Aorta (tissue), 5 donors: Measurements from ENCODE around the gene MICU1. TPM values are rescaled to one million over a fixed set of nuclear protein-coding genes. Genes with fewer than 3 reads are reported as not detected.
"Not testable (repeated sequence)": the region's sequence is repeated elsewhere in the genome, so short reads cannot be mapped to it uniquely, and the experiment has no call there.

ENCODE experiments used
- ATAC-seq: fragments of 200-7000 bp; cut with Tn5 transposase; one replicate; pipeline ENCODE4 v1.9.1; 2022; ENCODE audit warnings: moderate library complexity; ENCODE audit not compliant: low FRiP score
- DNase-seq, 2 donors: peaks; one replicate each; pipeline ENCODE4 v3.0.0-alpha.2; 2020
- H3K27ac ChIP-seq, 2 donors: one replicate each; pipeline ENCODE4 v1.5.1; 2013; ENCODE audit warnings: low read length in 2 of 2, mild to moderate bottlenecking in 2 of 2, moderate library complexity in 2 of 2, control low read depth in 1 of 2, inconsistent platforms in 1 of 2, low read depth in 1 of 2
- H3K27me3 ChIP-seq, 2 donors: one replicate each; pipeline ENCODE4 v1.6.1; 2013; ENCODE audit warnings: control low read depth in 1 of 2, low read length in 1 of 2, mild to moderate bottlenecking in 1 of 2, moderate library complexity in 1 of 2; ENCODE audit not compliant: insufficient read depth in 2 of 2, control insufficient read depth in 1 of 2
- H3K36me3 ChIP-seq, 2 donors: one replicate each; pipeline ENCODE4 v1.6.1; 2013; ENCODE audit warnings: control low read depth in 1 of 2, low read length in 1 of 2, mild to moderate bottlenecking in 1 of 2; ENCODE audit not compliant: insufficient read depth in 2 of 2, control insufficient read depth in 1 of 2
- H3K4me1 ChIP-seq, 2 donors: one replicate each; pipeline ENCODE4 v1.6.1; 2013; ENCODE audit warnings: low read length in 2 of 2, control low read depth in 1 of 2, mild to moderate bottlenecking in 1 of 2, moderate library complexity in 1 of 2; ENCODE audit not compliant: insufficient read depth in 2 of 2, control insufficient read depth in 1 of 2
- H3K4me3 ChIP-seq, 2 donors: one replicate each; pipeline ENCODE4 v1.5.1; 2013; ENCODE audit warnings: low read length in 2 of 2, control low read depth in 1 of 2, mild to moderate bottlenecking in 1 of 2
- H3K9me3 ChIP-seq: one replicate; pipeline ENCODE4 v1.6.1; 2013; ENCODE audit warnings: mild to moderate bottlenecking, low read length; ENCODE audit not compliant: control insufficient read depth
- WGBS, 2 donors: extraction: QIAGEN DNeasy Blood & Tissue Kit; methylation state at CpG; one replicate each; pipeline ENCODE4 v1.1.7; 2013; 5-methylcytosine and 5-hydroxymethylcytosine counted together
- intact Hi-C, 2 donors: fragments of 100-400 bp; cut with DNase I; formaldehyde crosslinking; loops; one replicate each; pipeline versions ENCODE4 v1.14.2 to v1.15.0; 2022
- polyA plus RNA-seq, 2 donors: library from polyadenylated mRNA; stranded (reverse); fragments of 200-250 nt; gene quantifications; one replicate each; pipeline ENCODE4 v1.2.3, GENCODE V29; 2013
- total RNA-seq, 2 donors: library from RNA; stranded (reverse); fragmentation: NEBNext Ultra II Directional; extraction: Animal tissue kit (Norgen Biotek cat#: 25700); gene quantifications; one replicate each; pipeline ENCODE4 v1.2.1, GENCODE V29; 2021
- donor health status: healthy with polysubstance abuse.
- donor health status: Bipolar disorder and iron deficiency.
- donor health status: DM: no; HTN: no; CAD: no.
- donor health status: DM: no; HTN: no; CAD: no.
- donor health status: DM: yes; HTN: yes; CAD: no.

MICU1 gene
- total and polyA plus RNA-seq, 4 donors: 23.7 to 40.7 (median 37.5) TPM

DNA sequence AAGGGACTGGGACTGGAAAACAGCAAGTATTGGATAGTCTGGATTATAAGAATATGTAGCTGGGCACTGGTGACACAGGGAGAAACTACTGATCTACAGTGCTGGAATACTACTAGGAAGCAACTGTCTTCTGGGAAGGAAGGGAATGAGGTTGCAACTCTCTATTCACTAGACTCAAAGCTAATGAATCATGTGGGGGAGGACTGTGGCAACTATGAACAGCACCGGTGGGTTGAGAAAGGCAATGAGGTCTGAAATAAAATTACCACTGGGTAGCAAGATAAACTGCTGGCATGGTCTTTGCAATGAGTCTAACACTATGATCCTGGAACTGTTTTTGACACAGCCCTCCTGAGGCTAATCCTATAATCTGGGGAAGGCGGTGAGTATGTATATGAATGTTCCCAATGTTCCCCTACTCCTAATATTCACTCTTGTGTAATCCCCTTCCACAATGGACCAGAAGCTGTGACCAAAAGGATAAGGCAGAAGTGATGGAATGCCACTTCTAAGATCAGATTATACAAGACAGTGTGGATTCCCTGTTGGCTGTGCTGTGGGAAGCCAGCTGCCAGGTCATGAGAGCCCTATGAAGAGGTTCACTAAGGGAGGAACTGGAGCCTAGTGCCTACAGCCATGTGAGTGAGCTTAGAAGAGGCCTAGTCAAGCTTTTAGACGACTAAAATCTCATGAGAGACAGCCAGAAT is 169.8 kb downstream of the MICU1 start:
- H3K4me1 ChIP-seq: no peaks in the 10 kb centered on the region
- intact Hi-C loops: no loop called here
- no peak overlapping the region for H3K27ac ChIP-seq
- no peak overlapping the region for H3K4me3 ChIP-seq
- ATAC-seq: no peak
- no peaks in the 10 kb centered on the region for H3K9me3 ChIP-seq
- WGBS, 2 donors: 60 to 63% methylated on average over 3 of the region's 3 CpGs
- no peak for DNase-seq
- H3K36me3 ChIP-seq: no peaks in the 10 kb centered on the region
- no peaks in the 10 kb centered on the region for H3K27me3 ChIP-seq

DNA sequence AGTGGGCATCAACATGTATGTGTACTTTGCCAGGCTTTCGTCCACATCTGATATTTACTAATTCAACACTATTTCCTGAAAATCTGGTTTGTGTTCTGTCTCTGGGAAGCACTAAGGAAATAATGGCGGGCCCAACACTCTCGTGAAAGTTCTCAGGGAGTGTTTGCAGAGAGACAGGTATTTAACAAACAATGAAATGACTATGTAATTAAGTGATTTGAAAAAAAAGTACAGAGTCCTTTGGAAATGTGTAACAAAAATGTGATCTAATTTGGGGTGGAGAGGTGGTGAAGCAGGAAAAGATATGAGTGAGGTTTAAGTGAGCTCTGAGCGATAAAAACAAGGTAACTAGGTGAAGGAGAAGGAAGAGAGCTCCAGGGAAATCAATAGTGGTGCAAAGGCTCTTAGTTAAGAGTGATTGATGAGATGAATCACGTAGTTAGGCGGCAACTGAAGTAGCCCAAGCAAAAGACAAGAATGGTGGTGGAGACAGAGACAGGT is 175.9 kb downstream of the MICU1 start:
- ATAC-seq (no peak), DNase-seq (no peak)
- intact Hi-C loops: no loop called here
- no peak overlapping the region for H3K27ac ChIP-seq
- H3K4me3 ChIP-seq: no peak overlapping the region
- no peaks in the 10 kb centered on the region for H3K36me3 ChIP-seq
- H3K4me1 ChIP-seq: no peaks in the 10 kb centered on the region
- 88 to 90% methylated on average over 6 of the region's 6 CpGs for WGBS, 2 donors
- H3K9me3 ChIP-seq: no peaks in the 10 kb centered on the region
- H3K27me3 ChIP-seq: no peaks in the 10 kb centered on the region

DNA sequence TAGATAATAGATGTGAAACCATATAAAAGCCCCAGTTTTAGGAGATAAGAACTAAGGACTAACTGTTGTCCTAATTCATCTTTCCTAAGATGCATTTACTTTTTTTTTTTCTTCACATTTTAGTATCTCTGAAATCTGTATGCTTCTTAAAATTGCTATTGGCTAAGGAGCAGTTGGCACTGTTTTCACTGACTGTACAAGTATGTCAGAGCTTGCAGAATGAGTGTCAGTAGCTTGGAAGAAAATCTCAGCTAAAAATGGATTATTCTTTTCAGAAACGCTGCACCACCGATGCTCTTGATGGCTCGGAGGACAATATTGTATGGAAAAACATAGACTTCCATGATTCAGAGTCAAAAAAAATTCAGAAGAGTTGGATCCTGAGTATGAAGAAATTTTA is 180.0 kb downstream of the MICU1 start:
- H3K9me3 ChIP-seq: no peaks in the 10 kb centered on the region
- 7 to 16% methylated on average over 3 of the region's 3 CpGs for WGBS, 2 donors
- intact Hi-C loops: no loop called here
- H3K36me3 ChIP-seq: no peaks in the 10 kb centered on the region
- ATAC-seq: no peak
- H3K27ac ChIP-seq: no peak overlapping the region
- H3K27me3 ChIP-seq: no peaks in the 10 kb centered on the region
- H3K4me3 ChIP-seq: no peak overlapping the region
- no peak for DNase-seq
- no peaks in the 10 kb centered on the region for H3K4me1 ChIP-seq

DNA sequence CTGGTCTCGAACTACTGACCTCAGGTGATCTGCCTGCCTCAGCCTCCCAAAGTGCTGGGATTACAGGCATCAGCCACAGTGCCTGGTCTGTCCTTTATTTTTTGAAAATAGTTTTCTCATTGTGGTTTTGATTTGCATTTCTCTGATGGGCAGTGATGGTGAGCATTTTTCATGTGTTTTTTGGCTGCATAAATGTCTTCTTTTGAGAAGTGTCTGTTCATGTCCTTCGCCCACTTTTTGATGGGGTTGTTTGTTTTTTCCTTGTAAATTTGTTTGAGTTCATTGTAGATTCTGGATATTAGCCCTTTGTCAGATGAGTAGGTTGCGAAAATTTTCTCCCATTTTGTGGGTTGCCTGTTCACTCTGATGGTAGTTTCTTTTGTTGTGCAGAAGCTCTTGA is 182.9 kb downstream of the MICU1 start:
- H3K9me3 ChIP-seq, H3K4me3 ChIP-seq, H3K27ac ChIP-seq, DNase-seq, ATAC-seq, intact Hi-C loops, H3K27me3 ChIP-seq, H3K36me3 ChIP-seq, H3K4me1 ChIP-seq: not testable (repeated sequence)
- 98 to 99% methylated on average over 2 of the region's 3 CpGs for WGBS, 2 donors

DNA sequence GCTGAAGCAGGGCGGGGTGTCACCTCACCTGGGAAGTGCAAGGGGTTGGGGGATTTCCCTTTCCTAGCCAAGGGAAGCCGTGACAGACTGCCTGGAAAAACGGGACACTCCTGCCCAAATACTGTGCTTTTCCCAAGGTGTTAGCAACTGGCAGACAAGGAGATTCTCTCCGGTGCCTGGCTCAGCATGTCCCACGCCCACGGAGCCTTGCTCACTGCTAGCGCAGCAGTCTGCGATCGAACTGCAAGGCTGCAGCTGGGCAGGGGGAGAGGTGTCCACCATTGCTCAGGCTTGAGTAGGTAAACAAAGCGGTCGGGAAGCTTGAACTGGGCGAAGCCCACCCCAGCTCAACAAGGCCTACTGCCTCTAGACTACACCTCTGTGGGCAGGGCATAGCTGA is 190.3 kb downstream of the MICU1 start:
- no peak for DNase-seq
- no peaks in the 10 kb centered on the region for H3K4me1 ChIP-seq
- H3K9me3 ChIP-seq: no peaks in the 10 kb centered on the region
- H3K27ac ChIP-seq: no peak overlapping the region
- ATAC-seq: no peak
- WGBS, 2 donors: 92 to 95% methylated on average over 12 of the region's 12 CpGs
- H3K27me3 ChIP-seq: no peaks in the 10 kb centered on the region
- intact Hi-C loops: no loop called here
- H3K36me3 ChIP-seq: no peaks in the 10 kb centered on the region
- no peak overlapping the region for H3K4me3 ChIP-seq

DNA sequence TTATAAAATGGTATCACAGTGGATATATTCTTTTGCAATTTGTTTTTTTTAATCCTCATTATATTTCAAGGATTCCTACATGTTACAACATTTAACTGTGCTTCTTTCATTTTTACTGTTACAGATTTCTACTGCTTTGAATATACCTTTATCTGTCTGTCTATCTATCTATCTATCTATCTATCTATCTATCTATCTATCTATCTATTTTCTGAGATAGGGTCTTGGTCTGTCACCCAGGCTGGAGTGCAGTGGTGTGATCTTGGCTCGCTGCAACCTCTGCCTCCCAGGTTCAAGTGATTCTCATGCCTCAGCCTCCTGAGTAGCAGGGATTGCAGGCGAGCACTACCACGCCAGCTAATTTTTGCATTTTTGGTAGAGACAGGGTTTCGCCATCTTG is 194.9 kb downstream of the MICU1 start:
- H3K27ac ChIP-seq, H3K36me3 ChIP-seq, H3K4me1 ChIP-seq, DNase-seq, H3K27me3 ChIP-seq, ATAC-seq, H3K9me3 ChIP-seq, H3K4me3 ChIP-seq, intact Hi-C loops: not testable (repeated sequence)
- WGBS, 2 donors: 97 to 98% methylated on average over 4 of the region's 4 CpGs

DNA sequence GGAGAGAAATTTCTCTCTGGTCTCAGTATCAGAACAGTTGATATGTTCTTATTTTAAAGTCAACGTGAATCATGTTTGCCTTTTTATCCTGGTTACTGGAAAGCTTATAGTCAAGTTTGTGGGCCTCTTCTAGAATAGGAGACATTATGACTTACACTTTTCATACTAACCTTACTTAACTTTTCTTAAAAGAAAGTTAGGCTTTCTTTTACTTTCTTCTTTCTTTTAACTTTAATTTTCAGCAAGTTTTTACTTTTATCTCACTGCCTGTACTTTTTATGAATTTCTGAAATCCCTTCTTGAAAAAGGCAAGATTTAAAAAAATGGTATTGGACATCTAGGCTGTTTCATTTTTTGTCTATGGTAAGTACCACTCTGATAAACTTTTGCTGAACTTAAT is 195.9 kb downstream of the MICU1 start:
- H3K27me3 ChIP-seq: no peaks in the 10 kb centered on the region
- DNase-seq: no peak
- 55 to 65% methylated on average over 1 of the region's 1 CpG for WGBS, 2 donors
- H3K36me3 ChIP-seq: no peaks in the 10 kb centered on the region
- intact Hi-C loops: no loop called here
- no peak overlapping the region for H3K4me3 ChIP-seq
- H3K4me1 ChIP-seq: no peaks in the 10 kb centered on the region
- H3K27ac ChIP-seq: no peak overlapping the region
- H3K9me3 ChIP-seq: no peaks in the 10 kb centered on the region
- no peak for ATAC-seq

DNA sequence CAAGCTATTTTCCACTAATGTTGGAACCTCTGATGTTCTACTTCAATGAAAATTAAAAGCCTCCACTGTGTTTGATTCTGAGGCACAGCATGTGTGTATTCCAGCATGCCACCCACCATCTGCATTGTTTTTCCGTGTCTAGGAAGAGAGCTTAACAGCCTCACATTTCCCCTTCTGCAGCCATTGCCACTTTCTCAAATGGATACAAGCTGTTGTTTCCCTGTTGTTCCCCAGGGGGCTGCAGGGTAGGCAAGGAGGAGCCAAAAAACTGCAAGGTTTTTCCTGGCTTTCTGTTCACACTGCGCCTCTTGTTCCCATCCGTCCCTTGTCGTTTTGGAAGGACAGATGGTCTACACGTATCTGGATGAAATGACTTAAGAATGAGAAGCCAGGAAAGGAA is 198.9 kb downstream of the MICU1 start:
- H3K27me3 ChIP-seq: no peaks in the 10 kb centered on the region
- no peak for ATAC-seq
- peaks cover 0 to 3% of the 10 kb centered on the region in 2 donors for H3K36me3 ChIP-seq
- H3K4me3 ChIP-seq: no peak overlapping the region
- no peak for DNase-seq
- 63% methylated on average over 5 of the region's 5 CpGs for WGBS, 2 donors
- intact Hi-C loops: no loop called here
- no peaks in the 10 kb centered on the region for H3K9me3 ChIP-seq
- no peak overlapping the region for H3K27ac ChIP-seq
- no peaks in the 10 kb centered on the region for H3K4me1 ChIP-seq

DNA sequence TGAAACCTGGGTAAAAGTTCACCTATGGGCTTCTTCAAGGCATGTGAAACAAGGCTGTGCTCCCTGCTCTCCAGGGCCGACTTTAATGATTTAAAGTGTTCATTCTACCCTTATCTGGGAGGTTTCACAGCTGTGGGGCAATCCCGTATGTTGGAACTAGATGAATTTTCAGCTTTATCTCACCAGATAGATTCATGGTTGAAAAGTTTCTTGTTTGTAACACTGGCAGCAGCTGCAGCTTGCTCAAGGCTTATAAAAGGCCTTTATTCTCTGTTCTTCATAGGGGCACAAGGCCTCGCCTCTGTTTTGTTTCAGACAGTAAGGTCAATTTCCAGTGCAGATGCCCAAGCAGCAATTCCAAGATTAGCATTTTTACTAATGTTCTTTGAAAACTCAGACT is 200.7 kb downstream of the MICU1 start:
- no peak for ATAC-seq
- Histone ChIP-seq H3K36me3 (peaks cover 0 to 3% of the 10 kb centered on the region in 2 donors), H3K27me3 (no peaks in the 10 kb centered on the region), H3K27ac (no peak overlapping the region), H3K4me1 (no peaks in the 10 kb centered on the region), H3K4me3 (no peak overlapping the region), H3K9me3 (no peaks in the 10 kb centered on the region)
- 78 to 80% methylated on average over 3 of the region's 3 CpGs for WGBS, 2 donors
- DNase-seq: no peak
- intact Hi-C loops: no loop called here
